Esophagus squamous epithelium (tissue), 4 donors: Measurements from ENCODE around the gene CEP63.

Source experiments
- POLR2A ChIP-seq, 4 donors: fragments of 450-650 bp; IDR thresholded peaks; one replicate each; pipeline ENCODE4 v1.6.1; 2017; ENCODE audit warnings: antibody characterized with exemption in 4 of 4, mild to moderate bottlenecking in 4 of 4, moderate library complexity in 3 of 4
- TF ChIP-seq, protein P1 (sequence below), 6 experiments: fragments of 450-650 bp in 4 of 6; fragments of 200-600 bp in 2 of 6; sonication (generic) in 2 of 6; IDR thresholded peaks; one replicate each; pipeline ENCODE4 v1.5.1; 2016 to 2019; ENCODE audit warnings: antibody characterized with exemption in 6 of 6, mild to moderate bottlenecking in 4 of 6, moderate library complexity in 4 of 6

DNA sequence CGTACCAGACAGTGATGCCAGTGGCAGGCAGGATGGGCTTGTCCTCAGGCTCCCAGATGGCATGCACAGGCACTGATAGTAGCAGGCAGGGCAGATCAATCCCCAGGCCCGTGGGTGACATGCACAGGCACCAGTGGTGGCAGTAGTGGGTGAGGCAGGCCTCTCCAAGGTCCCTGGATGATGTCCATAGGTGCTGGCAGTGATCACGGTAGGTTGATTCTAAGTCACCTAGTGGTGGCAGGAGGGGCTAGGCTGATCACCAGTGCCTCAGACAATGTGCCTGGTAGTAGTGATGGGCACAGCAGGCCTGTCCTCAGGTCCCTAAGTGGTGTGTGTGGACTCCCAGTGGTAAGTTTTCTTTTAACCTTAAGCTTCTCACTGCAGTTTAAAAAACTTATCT is 19.6 kb downstream of the CEP63 start:
- TF ChIP-seq, protein P1, sequence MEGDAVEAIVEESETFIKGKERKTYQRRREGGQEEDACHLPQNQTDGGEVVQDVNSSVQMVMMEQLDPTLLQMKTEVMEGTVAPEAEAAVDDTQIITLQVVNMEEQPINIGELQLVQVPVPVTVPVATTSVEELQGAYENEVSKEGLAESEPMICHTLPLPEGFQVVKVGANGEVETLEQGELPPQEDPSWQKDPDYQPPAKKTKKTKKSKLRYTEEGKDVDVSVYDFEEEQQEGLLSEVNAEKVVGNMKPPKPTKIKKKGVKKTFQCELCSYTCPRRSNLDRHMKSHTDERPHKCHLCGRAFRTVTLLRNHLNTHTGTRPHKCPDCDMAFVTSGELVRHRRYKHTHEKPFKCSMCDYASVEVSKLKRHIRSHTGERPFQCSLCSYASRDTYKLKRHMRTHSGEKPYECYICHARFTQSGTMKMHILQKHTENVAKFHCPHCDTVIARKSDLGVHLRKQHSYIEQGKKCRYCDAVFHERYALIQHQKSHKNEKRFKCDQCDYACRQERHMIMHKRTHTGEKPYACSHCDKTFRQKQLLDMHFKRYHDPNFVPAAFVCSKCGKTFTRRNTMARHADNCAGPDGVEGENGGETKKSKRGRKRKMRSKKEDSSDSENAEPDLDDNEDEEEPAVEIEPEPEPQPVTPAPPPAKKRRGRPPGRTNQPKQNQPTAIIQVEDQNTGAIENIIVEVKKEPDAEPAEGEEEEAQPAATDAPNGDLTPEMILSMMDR (IDR thresholded peaks at IDR 0.05), result no peak
- TF ChIP-seq POLR2A (IDR thresholded peaks at IDR 0.05), result no peak
